HG03354 (cell line): ENCODE results near the gene PAH.

Source experiments
- ATAC-seq: cut with Tn5 transposase; IDR thresholded peaks from one replicate; pipeline ENCODE4 v1.9.1; 2021; ENCODE audit warnings: mild to moderate bottlenecking; ENCODE audit not compliant: unreplicated experiment, poor library complexity, severe bottlenecking

The PAH gene

DNA sequence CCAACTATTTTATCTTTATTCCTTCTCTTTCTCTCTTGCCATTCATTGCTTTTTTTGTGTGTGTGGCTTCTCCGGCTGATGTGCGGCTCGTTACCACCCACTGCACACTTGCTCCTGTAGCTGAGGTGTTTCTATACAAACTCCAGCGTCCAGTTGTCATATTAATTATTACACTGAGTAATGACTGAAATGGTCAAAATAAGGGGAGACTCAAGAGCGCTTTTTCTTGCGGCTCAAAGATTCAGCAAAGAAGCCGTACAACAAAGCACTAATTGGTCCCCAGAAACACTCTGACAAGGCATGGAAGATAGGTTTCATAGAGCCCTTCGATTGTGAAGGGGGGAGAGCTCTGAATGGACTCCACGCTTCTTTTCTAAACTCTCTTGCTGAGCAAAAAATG lies 34.8 kb upstream of the PAH start:
- no peak for ATAC-seq

DNA sequence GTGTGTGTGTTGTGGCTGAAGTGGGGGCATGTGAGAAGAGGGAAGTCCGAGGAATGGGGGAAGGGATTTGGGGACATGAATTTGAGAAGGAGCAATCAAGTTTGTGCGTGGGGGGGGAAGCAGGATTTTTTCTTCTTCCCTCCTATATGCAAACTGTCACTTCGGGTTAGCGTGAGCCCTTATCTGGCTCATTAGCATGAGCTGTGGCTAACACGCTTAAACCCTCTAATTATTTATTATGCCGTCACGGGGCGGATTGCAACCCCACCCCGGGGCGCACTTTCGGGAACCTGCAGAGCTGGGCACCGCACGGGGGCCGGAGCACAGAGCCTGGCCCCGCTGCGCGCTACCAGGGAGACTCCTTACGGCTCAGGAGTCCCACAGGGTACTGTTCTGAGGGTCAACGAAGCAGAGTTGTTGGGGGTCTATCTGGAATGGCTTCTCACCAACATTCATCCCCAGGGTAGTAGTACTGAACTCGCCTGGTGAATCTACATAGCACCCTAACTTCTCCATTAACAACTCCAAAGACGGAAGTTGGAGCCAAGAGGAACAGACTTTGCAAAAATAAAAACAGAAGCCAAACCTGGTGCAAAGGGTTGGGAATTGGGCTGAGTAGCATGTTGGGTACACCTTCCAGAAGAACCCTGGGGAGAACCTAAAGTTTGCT lies 34.0 kb upstream of the PAH start:
- no peak for ATAC-seq

GRCh38 chr12:102950107-102950949 lies 33.3 kb upstream of the PAH start:
- peak; percentile 40 for ATAC-seq

- ATAC-seq, result no peak
Measured at GRCh38 chr12:102948941-102949352, 31.9 kb upstream of the PAH start.

DNA sequence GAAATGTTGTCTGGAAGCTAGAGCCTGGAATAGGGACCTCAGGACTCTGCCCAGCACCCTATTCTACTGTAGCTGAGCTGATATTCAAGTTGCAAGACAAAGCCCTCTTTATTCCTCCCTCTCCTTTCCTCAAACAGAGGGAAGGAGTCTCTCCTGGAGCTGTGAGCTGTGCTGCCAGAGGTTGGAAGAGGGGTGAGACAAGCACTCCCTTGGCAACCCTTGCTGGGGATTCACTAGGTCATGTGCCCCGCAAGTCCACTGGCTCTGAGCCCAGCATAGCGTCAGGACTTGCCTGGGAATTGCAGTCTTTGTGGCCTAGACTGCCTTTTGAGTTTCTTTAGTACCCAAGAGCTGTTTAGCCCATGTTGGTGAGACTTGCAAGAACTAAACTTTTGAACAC lies 29.0 kb upstream of the PAH start:
- no peak for ATAC-seq

GRCh38 chr12:102939670-102940222 lies 22.7 kb upstream of the PAH start:
- ATAC-seq, result no peak

- ATAC-seq, result no peak
Measured at GRCh38 chr12:102939059-102939458, 22.0 kb upstream of the PAH start.

DNA sequence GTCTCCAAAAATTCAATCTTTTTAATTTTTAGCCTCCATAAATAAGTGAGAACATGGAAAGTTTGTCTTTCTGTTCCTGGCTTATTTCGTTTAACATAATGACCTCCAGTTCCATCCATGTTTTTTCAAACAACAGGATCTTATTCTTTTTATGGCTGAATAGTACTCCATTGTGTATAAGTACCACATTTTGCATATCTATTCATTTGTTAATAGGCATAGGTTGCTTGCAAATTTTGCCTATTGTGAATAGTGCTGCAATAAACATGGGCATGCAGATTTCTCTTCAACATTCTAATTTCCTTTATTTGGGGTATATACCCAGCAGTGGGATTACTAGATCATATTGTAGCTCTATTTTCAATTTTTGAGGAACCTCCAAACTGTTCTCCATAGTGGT lies 16.1 kb upstream of the PAH start:
- ATAC-seq, result no peak

DNA sequence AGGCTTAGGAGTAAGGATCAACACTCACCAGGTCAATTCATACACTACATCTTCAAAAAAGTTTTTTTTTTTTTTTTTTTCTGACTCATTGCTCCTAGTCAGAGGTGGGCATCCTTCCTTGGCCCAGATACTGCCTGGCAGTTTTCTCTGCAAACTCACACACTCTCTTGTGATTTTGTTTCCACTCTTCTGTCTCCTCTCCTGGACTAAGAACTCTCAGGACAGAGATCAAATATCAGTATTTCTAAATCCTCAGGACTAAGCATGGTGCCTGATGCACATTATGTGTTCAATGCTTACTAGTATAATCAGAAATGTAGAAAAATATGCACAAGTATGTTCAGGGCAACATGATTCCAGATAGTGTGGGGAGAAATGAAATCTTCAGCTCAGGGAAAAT lies 10.2 kb upstream of the PAH start:
- no peak for ATAC-seq

DNA sequence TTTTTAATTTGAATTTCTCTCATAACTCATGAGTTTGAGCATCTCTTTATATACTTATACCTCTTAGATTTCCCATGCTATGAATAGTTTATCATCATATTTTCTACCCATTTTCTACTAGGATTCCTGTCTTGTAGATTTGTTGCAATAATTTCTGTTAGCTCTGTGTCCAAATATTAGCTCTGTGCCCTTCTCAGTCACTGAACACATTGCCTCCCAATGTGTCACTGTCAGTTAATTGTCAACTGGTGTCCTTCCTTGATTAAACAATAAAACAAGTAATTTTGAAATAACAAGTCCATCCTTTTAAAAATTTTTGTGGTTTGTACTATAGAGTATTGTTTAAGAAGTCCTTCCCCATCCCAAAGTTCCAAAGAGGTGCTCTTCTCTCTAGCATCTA lies 4.2 kb upstream of the PAH start:
- no peak for ATAC-seq

- ATAC-seq, result no peak
Measured at GRCh38 chr12:102920271-102920670, 3.2 kb upstream of the PAH start.

DNA sequence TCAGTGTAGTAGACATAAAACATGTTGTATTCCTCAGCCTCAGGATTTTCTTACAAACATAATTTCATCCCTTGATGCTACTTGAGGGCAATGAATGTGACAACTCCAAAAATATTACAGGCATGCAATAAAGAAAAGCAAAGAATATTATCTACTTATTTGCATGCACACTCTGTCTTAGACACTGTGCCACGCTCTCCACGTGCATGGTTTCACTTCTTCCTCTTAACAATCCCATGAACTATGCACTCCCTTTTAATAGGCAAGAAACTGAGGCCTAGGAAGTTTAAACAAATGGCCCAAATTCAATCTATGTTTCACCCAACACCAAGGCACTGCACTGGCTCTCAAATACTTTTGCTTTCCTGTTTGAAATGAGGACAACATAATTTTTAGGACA lies 1.8 kb upstream of the PAH start:
- no peak for ATAC-seq

- ATAC-seq, result no peak
Measured at GRCh38 chr12:102916252-102917025, 605 bp downstream of the PAH start.

DNA sequence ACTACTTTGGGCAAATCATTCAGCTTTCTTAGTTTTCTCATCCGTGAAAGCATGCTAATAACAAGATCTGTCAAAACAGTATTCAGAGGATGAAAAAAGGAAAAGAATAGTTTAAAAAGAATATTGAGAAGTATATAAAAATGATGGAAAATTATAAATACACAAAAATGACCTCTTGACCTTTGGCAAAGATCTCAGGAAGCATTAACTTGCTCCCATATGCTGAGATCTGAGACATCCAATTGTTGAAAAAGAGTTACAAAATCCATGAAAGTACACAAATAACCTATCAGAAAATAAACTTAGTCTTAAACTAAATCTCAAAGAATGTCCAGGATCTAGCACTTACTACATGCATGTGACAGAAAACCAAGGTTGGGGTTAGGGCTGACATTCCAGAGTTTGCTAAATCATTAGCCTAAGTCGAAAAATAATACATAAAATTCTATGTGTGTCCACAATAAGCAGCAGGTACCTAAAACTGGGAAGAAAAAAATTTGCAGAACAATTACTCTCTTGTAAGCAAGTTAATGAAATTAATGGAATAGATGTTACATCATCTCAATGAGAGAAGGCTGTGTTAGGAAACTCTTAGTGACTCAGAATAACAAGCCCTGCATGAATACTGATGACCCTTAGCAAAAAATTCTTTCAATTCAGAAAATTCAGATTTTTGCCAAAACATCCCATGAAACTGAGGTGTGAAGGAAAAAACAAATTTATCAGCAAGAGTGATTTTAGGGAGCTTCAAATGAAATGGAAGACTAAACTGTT lies 3.4 kb downstream of the PAH start:
- no peak for ATAC-seq

DNA sequence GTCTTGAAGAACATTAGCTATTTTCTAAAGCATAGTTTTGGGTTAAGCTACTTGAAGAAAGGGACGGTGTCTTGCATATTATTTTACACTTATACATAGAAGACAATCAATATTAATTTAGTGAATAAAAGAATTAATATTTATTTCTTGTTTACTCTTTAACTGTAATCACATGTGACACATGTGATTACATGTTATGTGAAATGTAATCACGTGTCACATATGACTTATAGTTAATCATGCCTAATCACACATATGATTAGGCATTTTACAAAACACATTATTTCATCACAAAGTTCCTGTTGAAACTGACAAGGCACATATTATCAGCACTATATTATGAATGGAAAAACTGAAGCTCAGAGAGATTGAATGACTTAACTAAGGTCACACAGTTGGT lies 4.8 kb downstream of the PAH start:
- no peak for ATAC-seq

DNA sequence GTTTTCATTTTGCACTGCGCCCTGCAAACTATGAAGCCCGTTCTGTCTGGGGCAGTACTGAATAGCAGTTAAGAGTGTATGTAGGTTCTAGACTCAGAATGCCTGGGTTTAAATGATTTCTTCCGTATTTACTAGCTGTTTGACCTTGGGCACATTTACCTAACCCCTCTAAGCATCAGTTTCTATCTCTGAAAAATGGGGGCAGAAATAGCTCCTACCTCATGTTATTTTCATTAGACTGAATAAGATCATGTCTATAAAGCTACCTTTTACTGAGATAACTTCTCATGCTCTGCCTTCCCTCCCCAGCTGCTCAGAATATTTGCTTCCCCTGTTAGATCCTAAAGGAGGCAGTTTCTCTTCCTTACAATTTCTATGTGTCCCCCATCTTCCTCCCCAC lies 5.7 kb downstream of the PAH start:
- ATAC-seq, result no peak

DNA sequence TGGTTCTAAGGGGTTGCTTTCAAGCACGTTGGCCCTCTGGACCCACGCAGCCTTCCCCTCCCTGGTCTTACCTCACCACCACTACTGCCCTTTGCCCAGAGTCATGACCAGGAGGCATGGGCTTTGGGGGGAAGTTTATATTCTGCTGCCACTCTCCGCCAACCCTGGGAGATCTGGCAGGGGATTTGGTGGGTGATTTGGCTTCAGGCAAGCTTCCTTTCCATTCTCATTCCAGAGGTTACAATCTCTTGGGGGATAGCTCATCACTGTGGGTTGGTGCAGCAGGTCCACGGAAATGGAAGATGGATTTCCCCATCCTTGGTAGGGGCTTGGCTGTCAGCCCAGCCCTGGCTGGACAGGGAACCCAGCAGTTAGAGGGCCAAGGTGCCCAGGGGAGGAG lies 6.3 kb downstream of the PAH start:
- no peak for ATAC-seq

DNA sequence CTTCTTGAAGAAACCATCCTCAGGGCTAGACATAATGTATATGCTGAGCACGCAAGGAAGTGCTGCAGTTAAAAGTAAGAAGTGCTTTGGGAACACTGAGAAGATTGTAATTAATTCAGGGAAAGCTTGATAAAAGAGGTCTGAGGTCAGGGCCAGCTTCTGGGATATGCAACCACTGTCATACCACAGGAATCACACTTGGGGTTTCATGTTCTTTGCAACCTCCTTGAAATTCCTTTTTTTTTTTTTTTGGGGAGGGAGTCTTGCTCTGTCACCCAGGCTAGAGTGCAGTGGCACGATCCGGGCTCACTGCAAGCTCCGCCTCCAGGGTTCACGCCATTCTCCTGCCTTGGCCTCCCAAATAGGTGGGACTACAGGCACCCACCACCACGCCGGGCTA lies 6.9 kb downstream of the PAH start:
- ATAC-seq, result no peak

- ATAC-seq, result no peak
Measured at GRCh38 chr12:102907918-102908317, 9.1 kb downstream of the PAH start.

DNA sequence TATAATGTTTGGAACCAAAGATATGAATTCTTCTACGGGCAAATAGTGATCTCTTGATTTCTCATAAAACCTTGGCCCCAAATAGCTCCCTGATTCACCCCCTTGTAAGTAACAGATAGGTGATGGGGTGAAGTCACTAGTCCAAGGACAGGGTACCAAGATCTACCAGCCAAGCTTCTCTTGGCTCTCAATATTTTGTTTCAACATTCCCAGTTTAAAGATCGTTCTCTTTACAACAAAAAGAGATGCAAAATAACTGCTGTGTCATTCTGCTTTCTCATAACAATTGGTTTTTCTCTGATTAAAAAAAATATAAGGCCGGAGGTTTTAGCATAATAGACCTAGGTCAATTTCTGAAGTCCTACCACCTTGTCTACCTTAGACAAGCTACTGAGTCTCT lies 11.8 kb downstream of the PAH start:
- ATAC-seq, result no peak
